WTC11 (cell line): ENCODE results near the gene DDX25. TPM values are rescaled to one million over a fixed set of nuclear protein-coding genes. Genes with fewer than 3 reads are reported as not detected.

Source experiments
- ATAC-seq: fragments of 200-7000 bp; cut with Tn5 transposase; 2 replicates; pipeline ENCODE4 v1.10.0; 2021; ENCODE audit warnings: mild to moderate bottlenecking, moderate library complexity
- CTCF ChIA-PET: fragments of 300-600 bp; sonication (Branson Sonifier 250); formaldehyde crosslinking; loops from one replicate; lab custom pipeline; 2021; ENCODE audit warnings: antibody characterized with exemption; lab: Charles Lee
- POLR2A ChIA-PET: fragments of 350-600 bp; sonication (Branson Sonifier 250); formaldehyde crosslinking; loops from one replicate; lab custom pipeline; 2021; ENCODE audit warnings: antibody characterized with exemption; lab: Charles Lee
- DNase-seq: peaks from one replicate; pipeline ENCODE4 v3.0.0; 2021; ENCODE audit warnings: low spot score
- H3K27ac Mint-ChIP-seq: 2 replicates; pipeline ENCODE4 v1.8.0; 2021; ENCODE audit warnings: mixed read lengths
- H3K27me3 Mint-ChIP-seq: 2 replicates; pipeline ENCODE4 v1.8.0; 2021; ENCODE audit warnings: low read depth, mild to moderate bottlenecking, moderate library complexity, mixed read lengths
- H3K36me3 Mint-ChIP-seq: 2 replicates; pipeline ENCODE4 v1.8.0; 2021; ENCODE audit warnings: mixed read lengths
- H3K4me1 Mint-ChIP-seq: 2 replicates; pipeline ENCODE4 v1.8.0; 2022; ENCODE audit warnings: mixed read lengths
- H3K4me3 Mint-ChIP-seq: 2 replicates; pipeline ENCODE4 v1.8.0; 2021; ENCODE audit warnings: mild to moderate bottlenecking, moderate library complexity, mixed read lengths
- H3K9me3 Mint-ChIP-seq: 2 replicates; pipeline ENCODE4 v1.8.0; 2021; ENCODE audit warnings: mixed read lengths
- AR ChIP-seq: fragments of 250-450 bp; sonication (Bioruptor Pico); IDR thresholded peaks from 2 replicates; pipeline ENCODE4 v1.9.0; 2021; ENCODE audit warnings: mild to moderate bottlenecking
- ESRRA ChIP-seq: sonication (generic); formaldehyde crosslinking; IDR thresholded peaks from 2 replicates; pipeline ENCODE4 v1.8.1; 2022; ENCODE audit warnings: mild to moderate bottlenecking, missing genetic modification reagents, borderline replicate concordance
- FOXJ3 ChIP-seq: sonication (generic); formaldehyde crosslinking; IDR thresholded peaks from 2 replicates; pipeline ENCODE4 v1.9.0; 2021; ENCODE audit warnings: missing genetic modification reagents, mild to moderate bottlenecking, borderline replicate concordance
- GABPB1 ChIP-seq: sonication (generic); formaldehyde crosslinking; IDR thresholded peaks from 2 replicates; pipeline ENCODE4 v1.8.1; 2023; ENCODE audit warnings: mild to moderate bottlenecking, missing genetic modification reagents
- GRHL2 ChIP-seq: fragments of 250-450 bp; sonication (Bioruptor Pico); IDR thresholded peaks from 2 replicates; pipeline ENCODE4 v1.8.0; 2022; ENCODE audit warnings: mild to moderate bottlenecking, moderate library complexity; ENCODE audit not compliant: insufficient replicate concordance, severe bottlenecking
- IRF2 ChIP-seq: sonication (generic); formaldehyde crosslinking; IDR thresholded peaks from 2 replicates; pipeline ENCODE4 v1.8.0; 2022; ENCODE audit warnings: low read depth, missing genetic modification reagents, borderline replicate concordance
- NR2C2 ChIP-seq: sonication (generic); formaldehyde crosslinking; IDR thresholded peaks from 2 replicates; pipeline ENCODE4 v1.8.0; 2022; ENCODE audit warnings: mild to moderate bottlenecking, missing genetic modification reagents
- STAT6 ChIP-seq: sonication (generic); formaldehyde crosslinking; conservative IDR thresholded peaks from 2 replicates; pipeline ENCODE4 v1.8.1; 2023; ENCODE audit warnings: mild to moderate bottlenecking, low read depth, missing genetic modification reagents, moderate library complexity
- ZNF121 ChIP-seq: sonication (generic); formaldehyde crosslinking; IDR thresholded peaks from 2 replicates; pipeline ENCODE4 v1.8.0; 2023; ENCODE audit warnings: missing genetic modification reagents
- ZNF232 ChIP-seq: sonication (generic); formaldehyde crosslinking; IDR thresholded peaks from 2 replicates; pipeline ENCODE4 v1.8.0; 2022; ENCODE audit warnings: mild to moderate bottlenecking, missing genetic modification reagents
- ZNF281 ChIP-seq: sonication (generic); formaldehyde crosslinking; IDR thresholded peaks from 2 replicates; pipeline ENCODE4 v1.8.0; 2023; ENCODE audit warnings: mild to moderate bottlenecking, missing genetic modification reagents
- total RNA-seq: library from RNA; stranded (reverse); gene quantifications from 3 replicates; pipeline ENCODE4 v1.2.3, GENCODE V29; 2021

Gene DDX25
- total RNA-seq, 1 experiment from 2014 or later, result 17.5 TPM

- Mint-ChIP-seq H3K4me1 (peaks cover 7% of the 10 kb centered on the region; the same call in 1 of the 2 replicates), H3K9me3 (no peaks in the 10 kb centered on the region), H3K36me3 (no peaks in the 10 kb centered on the region), H3K27me3 (no peaks in the 10 kb centered on the region; the same call in 1 of the 2 replicates), H3K27ac (no peak overlapping the region), H3K4me3 (no peak overlapping the region)
- no peak for ATAC-seq
- ChIA-PET POLR2A (no interaction called here), CTCF (no interaction called here)
- TF ChIP-seq STAT6 (CRISPR knock-in tag) (no peak), GRHL2 (CRISPR knock-in tag) (no peak)
- no peak for DNase-seq
Measured at GRCh38 chr11:125947419-125948277, 43.3 kb downstream of the DDX25 start.

GRCh38 chr11:125948278-125949051, 44.2 kb downstream of the DDX25 start:
- ATAC-seq (no peak), DNase-seq (no peak)
- H3K27ac Mint-ChIP-seq, result no peak overlapping the region
- H3K9me3 Mint-ChIP-seq, result no peaks in the 10 kb centered on the region
- ChIA-PET CTCF (no interaction called here), POLR2A (no interaction called here)
- no peak overlapping the region for H3K4me3 Mint-ChIP-seq
- TF ChIP-seq ZNF281, result no peak
- no peak for TF ChIP-seq ZNF121 (CRISPR knock-in tag)
- TF ChIP-seq FOXJ3 (CRISPR knock-in tag), result no peak
- TF ChIP-seq IRF2 (CRISPR knock-in tag), result no peak
- TF ChIP-seq ESRRA (CRISPR knock-in tag), result no peak
- TF ChIP-seq GABPB1, result no peak
- TF ChIP-seq AR, result no peak
- TF ChIP-seq ZNF232 (CRISPR knock-in tag), result no peak
- TF ChIP-seq NR2C2 (CRISPR knock-in tag), result no peak
- no peaks in the 10 kb centered on the region for H3K36me3 Mint-ChIP-seq
- peaks cover 7% of the 10 kb centered on the region; the same call in 1 of the 2 replicates for H3K4me1 Mint-ChIP-seq
- H3K27me3 Mint-ChIP-seq, result no peaks in the 10 kb centered on the region; the same call in 1 of the 2 replicates
